ENCODE measurements around the gene ULK4. TPM values are rescaled to one million over a fixed set of nuclear protein-coding genes. Genes with fewer than 3 reads are reported as not detected.

ULK4 gene
- total RNA-seq, 4 donors from 2014 or later, result 3.2 to 18.7 (median 12.6) TPM

GRCh38 chr3:41247055-41248004, 714.6 kb downstream of the ULK4 start:
- intact Hi-C loops (cut with DNase I; ENCODE audit: low total_unique reads), result no loop called here
- WGBS, 2 donors, result 73 to 74% methylated on average over 12 of the region's 12 CpGs
- no peak for DNase-seq (ENCODE audit: low spot score in 2 of 2)
- TF ChIP-seq POLR2A (IDR thresholded peaks at IDR 0.05) (no peak), CTCF (IDR thresholded peaks at IDR 0.05) (no peak)
- no peak overlapping the region for H3K4me3 ChIP-seq (ENCODE audit: low read depth, poor library complexity, severe bottlenecking)

- TF ChIP-seq CTCF (IDR thresholded peaks at IDR 0.05) (no peak), POLR2A (IDR thresholded peaks at IDR 0.05) (no peak)
- WGBS, 2 donors, result 69 to 75% methylated on average over 6 of the region's 6 CpGs
- intact Hi-C loops (cut with DNase I; ENCODE audit: low total_unique reads), result no loop called here
- DNase-seq (ENCODE audit: low spot score in 2 of 2), result no peak
- no peak overlapping the region for H3K4me3 ChIP-seq (ENCODE audit: low read depth, poor library complexity, severe bottlenecking)
Observed at GRCh38 chr3:41244620-41245336, 717.1 kb downstream of the ULK4 start.

- no peak for DNase-seq (ENCODE audit: low spot score in 2 of 2)
- H3K4me3 ChIP-seq (ENCODE audit: low read depth, poor library complexity, severe bottlenecking), result no peak overlapping the region
- TF ChIP-seq CTCF (IDR thresholded peaks at IDR 0.05) (no peak), POLR2A (IDR thresholded peaks at IDR 0.05) (no peak)
- 65 to 67% methylated on average over 2 of the region's 2 CpGs for WGBS, 2 donors
- intact Hi-C loops (cut with DNase I; ENCODE audit: low total_unique reads), result no loop called here
Observed at GRCh38 chr3:41243183-41243582, 718.7 kb downstream of the ULK4 start.

- H3K4me3 ChIP-seq (ENCODE audit: low read depth, poor library complexity, severe bottlenecking), result no peak overlapping the region
- DNase-seq (ENCODE audit: low spot score in 2 of 2), result no peak
- 83 to 89% methylated on average over 7 of the region's 7 CpGs for WGBS, 2 donors
- intact Hi-C loops (cut with DNase I; ENCODE audit: low total_unique reads), result no loop called here
- TF ChIP-seq POLR2A (IDR thresholded peaks at IDR 0.05), result no peak
- no peak for TF ChIP-seq CTCF (IDR thresholded peaks at IDR 0.05)
Observed at GRCh38 chr3:41241800-41242571, 719.9 kb downstream of the ULK4 start.

GRCh38 chr3:41241161-41241560, 720.7 kb downstream of the ULK4 start:
- no peak for DNase-seq (ENCODE audit: low spot score in 2 of 2)
- H3K4me3 ChIP-seq (ENCODE audit: low read depth, poor library complexity, severe bottlenecking), result no peak overlapping the region
- TF ChIP-seq CTCF (IDR thresholded peaks at IDR 0.05), result no peak
- no peak for TF ChIP-seq POLR2A (IDR thresholded peaks at IDR 0.05)
- intact Hi-C loops (cut with DNase I; ENCODE audit: low total_unique reads), result no loop called here
- WGBS, 2 donors, result 60 to 65% methylated on average over 4 of the region's 4 CpGs

Measured in lower leg skin (tissue), 4 donors.